ENCODE measurements around the gene OR4E1. TPM values are rescaled to one million over a fixed set of nuclear protein-coding genes. Genes with fewer than 3 reads are reported as not detected.

The OR4E1 gene
- total RNA-seq, 1 experiment from 2014 or later, result not detected

GRCh38 chr14:21680072-21680471 is 6.5 kb upstream of the OR4E1 start:
- ChIA-PET CTCF (no interaction called here), POLR2A (no interaction called here)
- Histone ChIP-seq H3K36me3 (ENCODE audit: control insufficient read depth, insufficient read depth, low read length) (no peaks in the 10 kb centered on the region), H3K4me1 (ENCODE audit: control insufficient read depth, insufficient read depth, low read length) (no peaks in the 10 kb centered on the region), H3K9me3 (ENCODE audit: control insufficient read depth, insufficient read depth, low read depth, low read length) (no peaks in the 10 kb centered on the region), H3K4me3 (ENCODE audit: low read depth in 2 of 2, low read length in 2 of 2) (no peak overlapping the region), H3K27ac (ENCODE audit: low read length) (no peak overlapping the region), H3K27me3 (ENCODE audit: control insufficient read depth, insufficient read depth, low read length) (0 out of 2 replicates have a peak, but pooled peaks cover 2% of the 10 kb centered on the region)
- BruUV-seq (replicated peaks), result no TSS peak
- ATAC-seq, result no peak
- intact Hi-C loops (cut with micrococcal nuclease; ENCODE audit: unreplicated experiment) (no loop called here), in situ Hi-C loops (cut with HindIII; ENCODE audit: low pct_unique_long_range_greater_than_20kb, low sequenced_read_pairs) (no loop called here)
- TF ChIP-seq, protein P1, sequence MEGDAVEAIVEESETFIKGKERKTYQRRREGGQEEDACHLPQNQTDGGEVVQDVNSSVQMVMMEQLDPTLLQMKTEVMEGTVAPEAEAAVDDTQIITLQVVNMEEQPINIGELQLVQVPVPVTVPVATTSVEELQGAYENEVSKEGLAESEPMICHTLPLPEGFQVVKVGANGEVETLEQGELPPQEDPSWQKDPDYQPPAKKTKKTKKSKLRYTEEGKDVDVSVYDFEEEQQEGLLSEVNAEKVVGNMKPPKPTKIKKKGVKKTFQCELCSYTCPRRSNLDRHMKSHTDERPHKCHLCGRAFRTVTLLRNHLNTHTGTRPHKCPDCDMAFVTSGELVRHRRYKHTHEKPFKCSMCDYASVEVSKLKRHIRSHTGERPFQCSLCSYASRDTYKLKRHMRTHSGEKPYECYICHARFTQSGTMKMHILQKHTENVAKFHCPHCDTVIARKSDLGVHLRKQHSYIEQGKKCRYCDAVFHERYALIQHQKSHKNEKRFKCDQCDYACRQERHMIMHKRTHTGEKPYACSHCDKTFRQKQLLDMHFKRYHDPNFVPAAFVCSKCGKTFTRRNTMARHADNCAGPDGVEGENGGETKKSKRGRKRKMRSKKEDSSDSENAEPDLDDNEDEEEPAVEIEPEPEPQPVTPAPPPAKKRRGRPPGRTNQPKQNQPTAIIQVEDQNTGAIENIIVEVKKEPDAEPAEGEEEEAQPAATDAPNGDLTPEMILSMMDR (IDR thresholded peaks at IDR 0.05), result no peak
- no peak for TF ChIP-seq POLR2AphosphoS5 (IDR thresholded peaks at IDR 0.05; ENCODE audit: low read depth, low read length)
- TF ChIP-seq TCF7L2 (IDR thresholded peaks at IDR 0.05; ENCODE audit: low read depth, low read length), result no peak
- no peak for TF ChIP-seq REST (IDR thresholded peaks at IDR 0.05; ENCODE audit: insufficient read depth in 1 of 2, low read depth in 2 of 2, low read length in 1 of 2)
- no peak for TF ChIP-seq SIN3A (IDR thresholded peaks at IDR 0.05; ENCODE audit: borderline replicate concordance, insufficient read depth, low read depth, low read length)
- DNase-seq (ENCODE audit: low read depth, low spot score), result no peak

- H3K27me3 ChIP-seq (ENCODE audit: control insufficient read depth, insufficient read depth, low read length), result no peaks in the 10 kb centered on the region
- ChIA-PET POLR2A (no interaction called here), CTCF (no interaction called here)
- H3K4me1 ChIP-seq (ENCODE audit: control insufficient read depth, insufficient read depth, low read length), result no peaks in the 10 kb centered on the region
- no peak overlapping the region for H3K4me3 ChIP-seq (ENCODE audit: low read depth in 2 of 2, low read length in 2 of 2)
- no TSS peak for BruUV-seq (replicated peaks)
- no peaks in the 10 kb centered on the region for H3K9me3 ChIP-seq (ENCODE audit: control insufficient read depth, insufficient read depth, low read depth, low read length)
- no peaks in the 10 kb centered on the region for H3K36me3 ChIP-seq (ENCODE audit: control insufficient read depth, insufficient read depth, low read length)
- no peak for DNase-seq (ENCODE audit: low read depth, low spot score)
- in situ Hi-C loops (cut with HindIII; ENCODE audit: low pct_unique_long_range_greater_than_20kb, low sequenced_read_pairs), result no loop called here
- intact Hi-C loops (cut with micrococcal nuclease; ENCODE audit: unreplicated experiment), result no loop called here
- TF ChIP-seq, protein P1 (IDR thresholded peaks at IDR 0.05), result no peak
- TF ChIP-seq TCF7L2 (IDR thresholded peaks at IDR 0.05; ENCODE audit: low read depth, low read length) (no peak), REST (IDR thresholded peaks at IDR 0.05; ENCODE audit: insufficient read depth in 1 of 2, low read depth in 2 of 2, low read length in 1 of 2) (no peak), POLR2AphosphoS5 (IDR thresholded peaks at IDR 0.05; ENCODE audit: low read depth, low read length) (no peak), SIN3A (IDR thresholded peaks at IDR 0.05; ENCODE audit: borderline replicate concordance, insufficient read depth, low read depth, low read length) (no peak)
- no peak overlapping the region for H3K27ac ChIP-seq (ENCODE audit: low read length)
- no peak for ATAC-seq
Measured at GRCh38 chr14:21675566-21675965, 1.9 kb upstream of the OR4E1 start.

Measured in Panc1 (cell line).